ENCODE data around the gene ARHGEF2. TPM values are rescaled to one million over a fixed set of nuclear protein-coding genes. Genes with fewer than 3 reads are reported as not detected.

The ARHGEF2 gene
- total RNA-seq, 2 donors from 2014 or later = 162 to 166 TPM

DNA sequence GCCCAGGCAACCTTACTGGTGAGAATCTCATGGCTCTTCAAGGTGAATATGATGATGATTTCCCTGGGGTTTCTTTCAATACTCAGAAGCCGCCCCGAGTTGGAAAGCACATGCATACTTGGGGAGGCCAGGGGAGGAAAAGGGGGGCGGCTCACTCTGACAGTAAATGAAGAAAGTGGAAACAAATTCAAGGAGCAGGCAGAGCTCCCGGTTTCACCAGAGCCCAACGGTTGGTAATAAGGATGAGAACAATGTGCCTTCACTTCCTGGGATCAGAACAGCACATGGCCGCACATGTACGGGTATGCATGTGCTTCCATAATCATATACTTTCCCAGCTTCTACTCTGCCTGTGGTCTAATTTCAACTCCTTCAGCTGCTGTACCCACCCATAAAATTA is 3.8 kb upstream of the ARHGEF2 start:
- TF ChIP-seq, protein P1, sequence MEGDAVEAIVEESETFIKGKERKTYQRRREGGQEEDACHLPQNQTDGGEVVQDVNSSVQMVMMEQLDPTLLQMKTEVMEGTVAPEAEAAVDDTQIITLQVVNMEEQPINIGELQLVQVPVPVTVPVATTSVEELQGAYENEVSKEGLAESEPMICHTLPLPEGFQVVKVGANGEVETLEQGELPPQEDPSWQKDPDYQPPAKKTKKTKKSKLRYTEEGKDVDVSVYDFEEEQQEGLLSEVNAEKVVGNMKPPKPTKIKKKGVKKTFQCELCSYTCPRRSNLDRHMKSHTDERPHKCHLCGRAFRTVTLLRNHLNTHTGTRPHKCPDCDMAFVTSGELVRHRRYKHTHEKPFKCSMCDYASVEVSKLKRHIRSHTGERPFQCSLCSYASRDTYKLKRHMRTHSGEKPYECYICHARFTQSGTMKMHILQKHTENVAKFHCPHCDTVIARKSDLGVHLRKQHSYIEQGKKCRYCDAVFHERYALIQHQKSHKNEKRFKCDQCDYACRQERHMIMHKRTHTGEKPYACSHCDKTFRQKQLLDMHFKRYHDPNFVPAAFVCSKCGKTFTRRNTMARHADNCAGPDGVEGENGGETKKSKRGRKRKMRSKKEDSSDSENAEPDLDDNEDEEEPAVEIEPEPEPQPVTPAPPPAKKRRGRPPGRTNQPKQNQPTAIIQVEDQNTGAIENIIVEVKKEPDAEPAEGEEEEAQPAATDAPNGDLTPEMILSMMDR (IDR thresholded peaks at IDR 0.05) = no peak
- no peak overlapping the region for H3K4me3 ChIP-seq
- no peak for DNase-seq (ENCODE audit: low spot score)
- peaks cover 25 to 70% of the 10 kb centered on the region in 2 donors for H3K4me1 ChIP-seq (ENCODE audit: control insufficient read depth in 1 of 2, low read depth in 2 of 2)
- no peaks in the 10 kb centered on the region for H3K27me3 ChIP-seq (replicated peaks; ENCODE audit: insufficient read depth)
- no peaks in the 10 kb centered on the region for H3K9me3 ChIP-seq
- H3K36me3 ChIP-seq = no peaks in the 10 kb centered on the region
- peak overlapping the region; percentile 96 to 97 for H3K27ac ChIP-seq
- ATAC-seq (ENCODE audit: insufficient number of reproducible peaks, low FRiP score, low read depth) = no peak

- ATAC-seq (ENCODE audit: insufficient number of reproducible peaks, low FRiP score, low read depth) (no peak), DNase-seq (ENCODE audit: low spot score) (no peak)
- no peaks in the 10 kb centered on the region for H3K36me3 ChIP-seq
- no peak overlapping the region for H3K4me3 ChIP-seq
- H3K27me3 ChIP-seq (replicated peaks; ENCODE audit: insufficient read depth) = no peaks in the 10 kb centered on the region
- peak overlapping the region; percentile 96 to 97 for H3K27ac ChIP-seq
- H3K4me1 ChIP-seq (ENCODE audit: control insufficient read depth in 1 of 2, low read depth in 2 of 2) = peaks cover 25 to 64% of the 10 kb centered on the region in 2 donors
- H3K9me3 ChIP-seq = no peaks in the 10 kb centered on the region
- TF ChIP-seq, protein P1 (IDR thresholded peaks at IDR 0.05) = no peak
Measured at GRCh38 chr1:155981266-155982088, 3.1 kb upstream of the ARHGEF2 start.

DNA sequence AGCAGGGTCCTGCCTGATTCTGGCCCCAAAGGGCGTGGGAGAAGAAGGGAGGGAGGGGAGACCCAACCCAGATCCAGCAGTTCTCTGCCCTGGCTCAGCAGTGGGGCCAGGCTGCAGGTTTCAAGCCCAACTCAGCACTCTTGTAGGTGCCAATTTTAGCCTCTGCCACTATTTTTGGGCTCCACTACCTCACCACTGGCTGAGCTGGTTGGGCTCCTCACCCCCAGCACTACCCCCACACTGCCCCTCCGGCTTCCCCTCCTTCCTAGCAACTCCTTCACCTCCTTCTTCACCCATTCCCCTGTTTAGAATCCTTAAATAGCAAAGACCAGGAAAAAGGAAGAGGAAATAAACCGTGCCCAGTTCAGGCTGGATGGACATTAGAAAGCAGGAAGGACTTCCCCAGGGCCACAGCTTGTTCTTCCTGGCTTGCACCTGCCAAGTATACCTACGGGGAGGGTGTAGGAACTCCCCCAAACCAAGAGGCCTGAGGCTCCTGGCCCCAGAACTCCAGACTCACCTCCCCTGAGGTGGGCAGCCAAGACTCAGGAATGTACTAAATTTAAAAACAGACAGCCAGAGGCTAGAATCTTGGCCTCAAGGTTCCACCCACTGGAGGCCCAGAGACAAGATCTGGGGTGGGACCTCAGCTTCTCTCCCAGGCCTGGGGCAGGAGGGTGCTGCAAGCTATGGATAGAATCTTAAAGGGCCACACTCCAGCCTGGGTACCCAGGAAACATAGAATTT is 1.4 kb upstream of the ARHGEF2 start:
- ATAC-seq (ENCODE audit: insufficient number of reproducible peaks, low FRiP score, low read depth) (peak; percentile 34), DNase-seq (ENCODE audit: low spot score) (no peak)
- Histone ChIP-seq H3K4me1 (ENCODE audit: control insufficient read depth in 1 of 2, low read depth in 2 of 2) (peaks cover 34 to 75% of the 10 kb centered on the region in 2 donors), H3K9me3 (no peaks in the 10 kb centered on the region), H3K4me3 (peak overlapping the region; percentile 95), H3K27me3 (replicated peaks; ENCODE audit: insufficient read depth) (no peaks in the 10 kb centered on the region), H3K27ac (peak overlapping the region; percentile 96 to 97), H3K36me3 (no peaks in the 10 kb centered on the region)
- TF ChIP-seq, protein P1 (IDR thresholded peaks at IDR 0.05) = no peak

DNA sequence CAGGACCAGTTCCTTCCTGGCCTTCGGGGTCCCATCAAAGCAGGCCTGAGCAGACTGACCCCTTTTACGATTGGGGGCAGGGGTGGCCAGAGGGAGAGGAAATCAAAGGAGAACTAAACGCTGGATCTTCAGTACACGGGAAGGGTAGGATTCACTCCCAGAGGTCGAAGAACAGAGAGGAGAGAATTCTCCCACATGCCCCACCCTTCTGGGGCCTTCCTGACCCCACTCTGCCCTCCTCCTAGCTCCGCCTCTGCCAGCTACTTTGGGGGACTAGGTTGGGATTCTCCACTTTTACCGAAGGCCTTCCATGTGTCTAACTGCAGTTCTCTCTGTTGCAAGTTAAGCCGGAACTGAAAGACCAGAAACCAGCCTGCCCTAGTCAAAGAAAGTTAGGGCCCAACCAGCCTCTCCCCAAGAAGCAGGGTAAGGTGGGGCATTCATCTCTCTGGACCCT is 654 bp upstream of the ARHGEF2 start:
- H3K4me3 ChIP-seq = peak overlapping the region; percentile 95
- TF ChIP-seq, protein P1 (IDR thresholded peaks at IDR 0.05) = no peak
- no peaks in the 10 kb centered on the region for H3K27me3 ChIP-seq (replicated peaks; ENCODE audit: insufficient read depth)
- no peaks in the 10 kb centered on the region for H3K9me3 ChIP-seq
- peaks cover 42 to 75% of the 10 kb centered on the region in 2 donors for H3K4me1 ChIP-seq (ENCODE audit: control insufficient read depth in 1 of 2, low read depth in 2 of 2)
- H3K27ac ChIP-seq = peak overlapping the region; percentile 96 to 97
- no peak for ATAC-seq (ENCODE audit: insufficient number of reproducible peaks, low FRiP score, low read depth)
- H3K36me3 ChIP-seq = no peaks in the 10 kb centered on the region
- DNase-seq (ENCODE audit: low spot score) = no peak

- Histone ChIP-seq H3K4me3 (peak overlapping the region; percentile 95), H3K27ac (peak overlapping the region; percentile 96 to 97), H3K9me3 (no peaks in the 10 kb centered on the region), H3K27me3 (replicated peaks; ENCODE audit: insufficient read depth) (no peaks in the 10 kb centered on the region), H3K4me1 (ENCODE audit: control insufficient read depth in 1 of 2, low read depth in 2 of 2) (peaks cover 47 to 75% of the 10 kb centered on the region in 2 donors), H3K36me3 (no peaks in the 10 kb centered on the region)
- no peak for DNase-seq (ENCODE audit: low spot score)
- TF ChIP-seq, protein P1 (IDR thresholded peaks at IDR 0.05) = no peak
- ATAC-seq (ENCODE audit: insufficient number of reproducible peaks, low FRiP score, low read depth) = no peak
Measured at GRCh38 chr1:155977690-155978324, 540 bp downstream of the ARHGEF2 start.

All from thoracic aorta (tissue), 2 donors.